GM23338 (cell line): ENCODE measurements around the gene BZW2.

Experiments used
- CREB1 ChIP-seq: fragments of 250-450 bp; sonication (Bioruptor Pico); IDR thresholded peaks from 2 replicates; pipeline ENCODE4 v1.5.0; 2020; ENCODE audit warnings: low read depth, mild to moderate bottlenecking, moderate library complexity
- EZH2 ChIP-seq: fragments of 200-600 bp; sonication (generic); IDR thresholded peaks from one replicate; pipeline ENCODE4 v1.8.0; 2017; ENCODE audit warnings: antibody characterized with exemption, mild to moderate bottlenecking, low read depth; ENCODE audit not compliant: unreplicated experiment
- POLR2AphosphoS5 ChIP-seq: IDR thresholded peaks from 2 replicates; pipeline ENCODE4 v1.6.1; 2016; ENCODE audit warnings: antibody characterized with exemption, low read depth
- REST ChIP-seq: IDR thresholded peaks from one replicate; pipeline ENCODE4 v1.6.1; 2018; ENCODE audit warnings: antibody characterized with exemption; ENCODE audit not compliant: unreplicated experiment
- STAT1 ChIP-seq: IDR thresholded peaks from one replicate; pipeline ENCODE4 v1.6.1; 2016; ENCODE audit warnings: antibody characterized with exemption; ENCODE audit not compliant: unreplicated experiment
- ZNF114 ChIP-seq: fragments of 250-450 bp; sonication (Bioruptor Pico); IDR thresholded peaks from 2 replicates; pipeline ENCODE4 v1.5.0; 2020; ENCODE audit warnings: mild to moderate bottlenecking, moderate library complexity
- TF ChIP-seq, protein P1 (sequence below), 2 experiments: fragments of 200-600 bp in 1 of 2; sonication (generic) in 1 of 2; conservative IDR thresholded peaks; 2 replicates each; pipeline versions ENCODE4 v1.5.1 to v1.6.1; 2016 to 2017; ENCODE audit warnings: antibody characterized with exemption in 2 of 2, low read depth in 2 of 2, mild to moderate bottlenecking in 2 of 2, moderate library complexity in 1 of 2
- TF ChIP-seq, protein P2 (sequence below): IDR thresholded peaks from 2 replicates; pipeline ENCODE4 v1.6.1; 2016; ENCODE audit warnings: antibody characterized with exemption

DNA sequence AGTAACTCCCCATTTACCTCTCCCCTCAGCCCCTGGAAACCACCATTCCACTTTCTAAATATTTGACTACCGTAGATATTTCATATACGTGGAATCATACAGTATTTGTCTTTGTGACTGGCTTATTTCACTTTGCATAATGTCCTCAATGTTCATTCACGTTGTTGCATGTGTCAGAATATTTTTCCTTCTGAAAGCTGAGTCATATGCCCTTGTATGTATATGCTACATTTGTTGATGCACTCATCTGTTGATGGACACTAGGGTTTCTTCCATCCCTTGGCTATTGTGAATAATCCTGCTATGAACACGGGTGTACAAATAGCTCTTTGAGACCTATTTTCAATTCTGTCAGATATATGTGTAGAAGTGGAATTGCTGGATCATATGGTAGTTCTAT, 81.8 kb downstream of the BZW2 start:
- TF ChIP-seq, protein P1, sequence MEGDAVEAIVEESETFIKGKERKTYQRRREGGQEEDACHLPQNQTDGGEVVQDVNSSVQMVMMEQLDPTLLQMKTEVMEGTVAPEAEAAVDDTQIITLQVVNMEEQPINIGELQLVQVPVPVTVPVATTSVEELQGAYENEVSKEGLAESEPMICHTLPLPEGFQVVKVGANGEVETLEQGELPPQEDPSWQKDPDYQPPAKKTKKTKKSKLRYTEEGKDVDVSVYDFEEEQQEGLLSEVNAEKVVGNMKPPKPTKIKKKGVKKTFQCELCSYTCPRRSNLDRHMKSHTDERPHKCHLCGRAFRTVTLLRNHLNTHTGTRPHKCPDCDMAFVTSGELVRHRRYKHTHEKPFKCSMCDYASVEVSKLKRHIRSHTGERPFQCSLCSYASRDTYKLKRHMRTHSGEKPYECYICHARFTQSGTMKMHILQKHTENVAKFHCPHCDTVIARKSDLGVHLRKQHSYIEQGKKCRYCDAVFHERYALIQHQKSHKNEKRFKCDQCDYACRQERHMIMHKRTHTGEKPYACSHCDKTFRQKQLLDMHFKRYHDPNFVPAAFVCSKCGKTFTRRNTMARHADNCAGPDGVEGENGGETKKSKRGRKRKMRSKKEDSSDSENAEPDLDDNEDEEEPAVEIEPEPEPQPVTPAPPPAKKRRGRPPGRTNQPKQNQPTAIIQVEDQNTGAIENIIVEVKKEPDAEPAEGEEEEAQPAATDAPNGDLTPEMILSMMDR (conservative IDR thresholded peaks at IDR 0.05; ENCODE audit: low read depth in 2 of 2): no peak
- TF ChIP-seq REST: no peak
- no peak for TF ChIP-seq EZH2
- TF ChIP-seq, protein P2, sequence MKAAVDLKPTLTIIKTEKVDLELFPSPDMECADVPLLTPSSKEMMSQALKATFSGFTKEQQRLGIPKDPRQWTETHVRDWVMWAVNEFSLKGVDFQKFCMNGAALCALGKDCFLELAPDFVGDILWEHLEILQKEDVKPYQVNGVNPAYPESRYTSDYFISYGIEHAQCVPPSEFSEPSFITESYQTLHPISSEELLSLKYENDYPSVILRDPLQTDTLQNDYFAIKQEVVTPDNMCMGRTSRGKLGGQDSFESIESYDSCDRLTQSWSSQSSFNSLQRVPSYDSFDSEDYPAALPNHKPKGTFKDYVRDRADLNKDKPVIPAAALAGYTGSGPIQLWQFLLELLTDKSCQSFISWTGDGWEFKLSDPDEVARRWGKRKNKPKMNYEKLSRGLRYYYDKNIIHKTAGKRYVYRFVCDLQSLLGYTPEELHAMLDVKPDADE: no peak
- no peak for TF ChIP-seq POLR2AphosphoS5
- no peak for TF ChIP-seq STAT1
- no peak for TF ChIP-seq CREB1 (CRISPR knock-in tag)
- no peak for TF ChIP-seq ZNF114
